Measurements from ENCODE around the gene ROBO2. TPM values are rescaled to one million over a fixed set of nuclear protein-coding genes. Genes with fewer than 3 reads are reported as not detected.

Gene ROBO2
- total RNA-seq, 4 donors from 2014 or later, result 0.30 to 4.3 (median 2.0) TPM

GRCh38 chr3:77093101-77093500 is 53.2 kb downstream of the ROBO2 start:
- WGBS, 2 donors, result 64 to 77% methylated on average over 2 of the region's 2 CpGs
- DNase-seq (ENCODE audit: low spot score in 2 of 2), result no peak

GRCh38 chr3:77096145-77096544 is 56.2 kb downstream of the ROBO2 start:
- WGBS, 2 donors, result 66 to 70% methylated on average over 1 of the region's 1 CpG
- intact Hi-C loops (cut with DNase I; ENCODE audit: low total_unique reads), result no loop called here
- DNase-seq (ENCODE audit: low spot score in 2 of 2), result no peak
- H3K4me3 ChIP-seq (ENCODE audit: low read depth, poor library complexity, severe bottlenecking), result no peak overlapping the region
- no peak for TF ChIP-seq CTCF (IDR thresholded peaks at IDR 0.05)
- no peak for TF ChIP-seq POLR2A (IDR thresholded peaks at IDR 0.05)

More at GRCh38 chr3:77093101-77093500, 53.2 kb downstream of the ROBO2 start:
- intact Hi-C loops (cut with DNase I; ENCODE audit: low total_unique reads), result no loop called here
- no peak overlapping the region for H3K4me3 ChIP-seq (ENCODE audit: low read depth, poor library complexity, severe bottlenecking)
- TF ChIP-seq CTCF (IDR thresholded peaks at IDR 0.05) (no peak), POLR2A (IDR thresholded peaks at IDR 0.05) (no peak)

- no peak for DNase-seq (ENCODE audit: low spot score in 2 of 2)
- intact Hi-C loops (cut with DNase I; ENCODE audit: low total_unique reads), result no loop called here
- TF ChIP-seq POLR2A (IDR thresholded peaks at IDR 0.05) (no peak), CTCF (IDR thresholded peaks at IDR 0.05) (no peak)
- H3K4me3 ChIP-seq (ENCODE audit: low read depth, poor library complexity, severe bottlenecking), result no peak overlapping the region
- WGBS, 2 donors, result 81% methylated on average over 12 of the region's 12 CpGs
These were observed 57.3 kb downstream of the ROBO2 start for GRCh38 chr3:77096966-77097890.

GRCh38 chr3:77102951-77103769 is 63.3 kb downstream of the ROBO2 start:
- H3K4me3 ChIP-seq (ENCODE audit: low read depth, poor library complexity, severe bottlenecking), result no peak overlapping the region
- intact Hi-C loops (cut with DNase I; ENCODE audit: low total_unique reads), result no loop called here
- DNase-seq (ENCODE audit: low spot score in 2 of 2), result no peak
- TF ChIP-seq CTCF (IDR thresholded peaks at IDR 0.05) (no peak), POLR2A (IDR thresholded peaks at IDR 0.05) (no peak)
- 82 to 87% methylated on average over 6 of the region's 6 CpGs for whole genome bisulfite sequencing, 2 donors

GRCh38 chr3:77122652-77123051 is 82.8 kb downstream of the ROBO2 start:
- no peak overlapping the region for H3K4me3 ChIP-seq (ENCODE audit: low read depth, poor library complexity, severe bottlenecking)
- WGBS, 2 donors, result 68 to 71% methylated on average over 2 of the region's 2 CpGs
- DNase-seq (ENCODE audit: low spot score in 2 of 2), result no peak
- intact Hi-C loops (cut with DNase I; ENCODE audit: low total_unique reads), result no loop called here
- TF ChIP-seq POLR2A (IDR thresholded peaks at IDR 0.05), result no peak
- no peak for TF ChIP-seq CTCF (IDR thresholded peaks at IDR 0.05)

All from lower leg skin (tissue), 4 donors.